AG09319 (cell line): ENCODE results near the gene CAPZA3.

Source experiments
- DNase-seq: peaks from one replicate; pipeline ENCODE4 v3.0.0-alpha.2; 2010; ENCODE audit warnings: low read depth; ENCODE audit errors: extremely low read depth
- CTCF ChIP-seq: IDR thresholded peaks from 2 replicates; pipeline ENCODE4 v1.5.1; 2011; ENCODE audit warnings: low read depth, mild to moderate bottlenecking, inconsistent platforms, low read length, moderate library complexity

The CAPZA3 gene

DNA sequence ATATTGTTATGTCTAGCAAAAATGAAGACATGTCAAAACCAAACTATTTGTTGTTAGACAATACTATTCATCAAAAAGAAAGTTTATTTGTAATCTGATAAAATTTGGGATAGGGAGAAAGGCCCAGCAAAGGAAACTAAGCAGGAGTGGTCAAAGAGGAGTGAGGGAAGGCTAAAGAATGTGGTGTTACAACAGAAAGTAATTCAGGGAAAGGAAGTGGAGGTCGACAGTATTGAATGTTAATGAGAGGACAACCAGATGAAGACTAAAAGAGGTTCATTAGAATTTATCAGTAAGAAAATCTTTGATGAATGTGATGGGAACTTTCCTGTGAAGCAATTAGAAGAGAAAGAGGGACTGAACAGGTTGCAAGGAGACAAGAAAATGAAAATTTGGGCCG is 34.0 kb upstream of the CAPZA3 start:
- no peak for DNase-seq
- no peak for TF ChIP-seq CTCF

- no peak for DNase-seq
- TF ChIP-seq CTCF = no peak
Observed at GRCh38 chr12:18706798-18707197, 31.1 kb upstream of the CAPZA3 start.

DNA sequence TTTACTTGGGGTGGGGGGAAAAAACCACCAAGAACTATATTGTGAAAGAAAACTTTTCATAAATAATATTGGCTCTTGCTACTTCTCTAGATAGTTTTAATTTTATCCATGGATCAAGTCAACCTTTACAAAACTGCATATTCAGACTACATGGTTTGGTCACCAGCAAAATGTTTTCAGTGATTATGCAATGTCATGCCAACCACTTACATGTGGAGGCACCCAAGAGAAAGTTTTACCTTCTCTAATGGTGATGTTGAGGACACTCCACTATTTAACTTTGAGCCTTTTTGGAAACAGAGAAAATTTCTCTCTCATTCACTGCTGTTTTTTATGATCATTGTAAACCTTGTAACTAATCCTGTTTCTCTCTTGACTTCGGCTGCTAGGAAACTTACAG is 21.7 kb upstream of the CAPZA3 start:
- DNase-seq = no peak
- no peak for TF ChIP-seq CTCF

GRCh38 chr12:18718462-18718861 is 19.5 kb upstream of the CAPZA3 start:
- DNase-seq = no peak
- TF ChIP-seq CTCF = no peak

DNA sequence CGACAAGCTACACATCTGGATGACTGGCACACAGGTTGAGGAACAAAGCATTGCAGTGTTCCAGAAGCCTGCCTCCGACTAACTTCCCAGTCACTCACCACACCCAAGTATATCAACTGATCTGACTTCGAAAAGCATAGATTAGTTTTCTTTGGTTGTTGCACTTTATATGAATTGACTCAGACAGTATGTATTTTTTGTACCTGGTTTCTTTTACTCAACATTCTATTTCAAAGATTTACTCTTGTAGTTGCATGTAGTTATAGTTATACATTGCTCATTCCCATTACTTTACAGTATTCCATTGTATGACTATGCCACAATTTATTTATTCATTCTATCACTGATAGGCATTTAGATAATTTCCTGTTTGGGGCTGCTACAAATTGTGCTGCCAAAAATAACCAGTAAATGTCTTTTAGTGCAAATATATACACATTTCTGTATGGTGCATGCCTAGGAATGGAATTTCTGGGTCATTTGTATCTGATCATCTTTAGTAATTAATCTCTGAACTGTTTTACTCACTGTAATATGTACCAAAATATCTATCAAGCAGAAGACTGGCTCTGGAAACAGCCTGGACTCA is 17.9 kb upstream of the CAPZA3 start:
- TF ChIP-seq CTCF = no peak
- no peak for DNase-seq

DNA sequence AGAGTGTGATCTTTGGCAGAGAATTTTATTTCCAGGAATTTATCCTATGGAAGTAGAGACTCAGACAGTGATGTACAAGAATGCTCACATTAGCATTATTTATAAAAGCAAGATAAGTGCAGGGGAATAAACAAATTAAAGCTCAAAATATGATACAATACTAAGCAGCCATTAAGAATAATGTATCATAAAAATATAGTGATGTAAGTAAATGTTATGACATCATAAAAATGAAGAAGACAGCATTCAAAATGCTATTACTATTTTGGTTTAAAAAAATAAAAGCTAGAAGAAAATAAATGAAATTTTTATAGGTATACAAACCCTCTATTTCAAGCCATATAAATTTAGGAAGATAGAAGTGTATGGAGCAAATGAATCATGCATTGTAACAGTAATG is 17.2 kb upstream of the CAPZA3 start:
- no peak for DNase-seq
- no peak for TF ChIP-seq CTCF

GRCh38 chr12:18721452-18721851 is 16.5 kb upstream of the CAPZA3 start:
- TF ChIP-seq CTCF = no peak
- no peak for DNase-seq
